ENCODE data around the gene GSK3A. TPM values are rescaled to one million over a fixed set of nuclear protein-coding genes. Genes with fewer than 3 reads are reported as not detected.

GSK3A gene
- total and polyA plus RNA-seq, 2 of the 8 experiments (the other 6 are each of a cell fraction or from before 2014, with no cell fraction given): 55.3 to 84.0 TPM

DNA sequence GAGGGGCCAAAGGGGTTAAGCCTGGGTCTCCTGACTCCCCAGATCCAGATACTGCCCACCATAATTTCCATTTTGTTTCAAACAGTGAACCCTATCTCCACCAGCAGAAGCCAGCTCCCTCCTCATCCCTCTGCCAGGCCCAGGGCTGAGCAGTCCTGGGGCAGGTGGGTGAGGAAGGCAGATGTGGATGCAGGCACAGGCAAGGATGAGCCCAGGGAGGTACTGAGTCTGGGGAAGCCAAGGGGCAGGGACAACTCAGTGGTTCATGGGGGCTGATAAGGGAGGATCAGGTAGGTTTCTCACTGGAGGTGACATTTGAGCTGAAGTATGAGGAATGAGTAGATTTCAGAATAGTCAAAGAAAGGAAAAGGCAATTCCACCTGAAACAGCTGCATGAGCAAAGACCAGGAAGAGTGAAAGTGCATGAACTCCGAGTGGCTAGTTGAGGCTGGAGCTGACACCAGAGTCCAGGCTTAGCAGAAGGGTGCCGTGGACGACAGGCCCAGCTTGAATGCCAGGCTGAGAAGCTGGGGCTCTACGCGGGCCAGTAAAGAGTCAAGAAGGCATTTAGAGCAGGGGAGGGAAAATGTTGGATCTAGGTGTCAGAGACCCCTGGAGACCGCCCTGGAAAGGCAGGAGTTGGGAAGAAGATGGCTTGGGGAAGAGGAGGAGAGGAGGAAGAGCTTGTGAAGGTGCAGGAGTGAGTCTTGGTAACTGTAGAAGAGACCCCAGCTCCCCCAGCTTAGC is 36.9 kb upstream of the GSK3A start (continued):
- TF ChIP-seq, protein P1, sequence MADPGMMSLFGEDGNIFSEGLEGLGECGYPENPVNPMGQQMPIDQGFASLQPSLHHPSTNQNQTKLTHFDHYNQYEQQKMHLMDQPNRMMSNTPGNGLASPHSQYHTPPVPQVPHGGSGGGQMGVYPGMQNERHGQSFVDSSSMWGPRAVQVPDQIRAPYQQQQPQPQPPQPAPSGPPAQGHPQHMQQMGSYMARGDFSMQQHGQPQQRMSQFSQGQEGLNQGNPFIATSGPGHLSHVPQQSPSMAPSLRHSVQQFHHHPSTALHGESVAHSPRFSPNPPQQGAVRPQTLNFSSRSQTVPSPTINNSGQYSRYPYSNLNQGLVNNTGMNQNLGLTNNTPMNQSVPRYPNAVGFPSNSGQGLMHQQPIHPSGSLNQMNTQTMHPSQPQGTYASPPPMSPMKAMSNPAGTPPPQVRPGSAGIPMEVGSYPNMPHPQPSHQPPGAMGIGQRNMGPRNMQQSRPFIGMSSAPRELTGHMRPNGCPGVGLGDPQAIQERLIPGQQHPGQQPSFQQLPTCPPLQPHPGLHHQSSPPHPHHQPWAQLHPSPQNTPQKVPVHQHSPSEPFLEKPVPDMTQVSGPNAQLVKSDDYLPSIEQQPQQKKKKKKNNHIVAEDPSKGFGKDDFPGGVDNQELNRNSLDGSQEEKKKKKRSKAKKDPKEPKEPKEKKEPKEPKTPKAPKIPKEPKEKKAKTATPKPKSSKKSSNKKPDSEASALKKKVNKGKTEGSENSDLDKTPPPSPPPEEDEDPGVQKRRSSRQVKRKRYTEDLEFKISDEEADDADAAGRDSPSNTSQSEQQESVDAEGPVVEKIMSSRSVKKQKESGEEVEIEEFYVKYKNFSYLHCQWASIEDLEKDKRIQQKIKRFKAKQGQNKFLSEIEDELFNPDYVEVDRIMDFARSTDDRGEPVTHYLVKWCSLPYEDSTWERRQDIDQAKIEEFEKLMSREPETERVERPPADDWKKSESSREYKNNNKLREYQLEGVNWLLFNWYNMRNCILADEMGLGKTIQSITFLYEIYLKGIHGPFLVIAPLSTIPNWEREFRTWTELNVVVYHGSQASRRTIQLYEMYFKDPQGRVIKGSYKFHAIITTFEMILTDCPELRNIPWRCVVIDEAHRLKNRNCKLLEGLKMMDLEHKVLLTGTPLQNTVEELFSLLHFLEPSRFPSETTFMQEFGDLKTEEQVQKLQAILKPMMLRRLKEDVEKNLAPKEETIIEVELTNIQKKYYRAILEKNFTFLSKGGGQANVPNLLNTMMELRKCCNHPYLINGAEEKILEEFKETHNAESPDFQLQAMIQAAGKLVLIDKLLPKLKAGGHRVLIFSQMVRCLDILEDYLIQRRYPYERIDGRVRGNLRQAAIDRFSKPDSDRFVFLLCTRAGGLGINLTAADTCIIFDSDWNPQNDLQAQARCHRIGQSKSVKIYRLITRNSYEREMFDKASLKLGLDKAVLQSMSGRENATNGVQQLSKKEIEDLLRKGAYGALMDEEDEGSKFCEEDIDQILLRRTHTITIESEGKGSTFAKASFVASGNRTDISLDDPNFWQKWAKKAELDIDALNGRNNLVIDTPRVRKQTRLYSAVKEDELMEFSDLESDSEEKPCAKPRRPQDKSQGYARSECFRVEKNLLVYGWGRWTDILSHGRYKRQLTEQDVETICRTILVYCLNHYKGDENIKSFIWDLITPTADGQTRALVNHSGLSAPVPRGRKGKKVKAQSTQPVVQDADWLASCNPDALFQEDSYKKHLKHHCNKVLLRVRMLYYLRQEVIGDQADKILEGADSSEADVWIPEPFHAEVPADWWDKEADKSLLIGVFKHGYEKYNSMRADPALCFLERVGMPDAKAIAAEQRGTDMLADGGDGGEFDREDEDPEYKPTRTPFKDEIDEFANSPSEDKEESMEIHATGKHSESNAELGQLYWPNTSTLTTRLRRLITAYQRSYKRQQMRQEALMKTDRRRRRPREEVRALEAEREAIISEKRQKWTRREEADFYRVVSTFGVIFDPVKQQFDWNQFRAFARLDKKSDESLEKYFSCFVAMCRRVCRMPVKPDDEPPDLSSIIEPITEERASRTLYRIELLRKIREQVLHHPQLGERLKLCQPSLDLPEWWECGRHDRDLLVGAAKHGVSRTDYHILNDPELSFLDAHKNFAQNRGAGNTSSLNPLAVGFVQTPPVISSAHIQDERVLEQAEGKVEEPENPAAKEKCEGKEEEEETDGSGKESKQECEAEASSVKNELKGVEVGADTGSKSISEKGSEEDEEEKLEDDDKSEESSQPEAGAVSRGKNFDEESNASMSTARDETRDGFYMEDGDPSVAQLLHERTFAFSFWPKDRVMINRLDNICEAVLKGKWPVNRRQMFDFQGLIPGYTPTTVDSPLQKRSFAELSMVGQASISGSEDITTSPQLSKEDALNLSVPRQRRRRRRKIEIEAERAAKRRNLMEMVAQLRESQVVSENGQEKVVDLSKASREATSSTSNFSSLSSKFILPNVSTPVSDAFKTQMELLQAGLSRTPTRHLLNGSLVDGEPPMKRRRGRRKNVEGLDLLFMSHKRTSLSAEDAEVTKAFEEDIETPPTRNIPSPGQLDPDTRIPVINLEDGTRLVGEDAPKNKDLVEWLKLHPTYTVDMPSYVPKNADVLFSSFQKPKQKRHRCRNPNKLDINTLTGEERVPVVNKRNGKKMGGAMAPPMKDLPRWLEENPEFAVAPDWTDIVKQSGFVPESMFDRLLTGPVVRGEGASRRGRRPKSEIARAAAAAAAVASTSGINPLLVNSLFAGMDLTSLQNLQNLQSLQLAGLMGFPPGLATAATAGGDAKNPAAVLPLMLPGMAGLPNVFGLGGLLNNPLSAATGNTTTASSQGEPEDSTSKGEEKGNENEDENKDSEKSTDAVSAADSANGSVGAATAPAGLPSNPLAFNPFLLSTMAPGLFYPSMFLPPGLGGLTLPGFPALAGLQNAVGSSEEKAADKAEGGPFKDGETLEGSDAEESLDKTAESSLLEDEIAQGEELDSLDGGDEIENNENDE (IDR thresholded peaks at IDR 0.05; ENCODE audit: insufficient replicate concordance, low read length): no peak
- TF ChIP-seq GABPA (IDR thresholded peaks at IDR 0.05; ENCODE audit: borderline replicate concordance, insufficient read depth, low read length): no peak
- TF ChIP-seq, protein P2, sequence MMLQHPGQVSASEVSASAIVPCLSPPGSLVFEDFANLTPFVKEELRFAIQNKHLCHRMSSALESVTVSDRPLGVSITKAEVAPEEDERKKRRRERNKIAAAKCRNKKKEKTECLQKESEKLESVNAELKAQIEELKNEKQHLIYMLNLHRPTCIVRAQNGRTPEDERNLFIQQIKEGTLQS (IDR thresholded peaks at IDR 0.05; ENCODE audit: insufficient read depth, low read depth, low read length): no peak
- TF ChIP-seq NANOG (IDR thresholded peaks at IDR 0.05; ENCODE audit: insufficient read depth, low read depth, low read length, poor library complexity, severe bottlenecking): no peak
- no peak for TF ChIP-seq SP4 (IDR thresholded peaks at IDR 0.05; ENCODE audit: low read length)
- no peak for TF ChIP-seq SIX5 (IDR thresholded peaks at IDR 0.05; ENCODE audit: low read depth, low read length)
- TF ChIP-seq PHF8 (conservative IDR thresholded peaks at IDR 0.05; ENCODE audit: low read depth, low read length): no peak
- no peak for TF ChIP-seq SUZ12 (IDR thresholded peaks at IDR 0.05; ENCODE audit: low read length)
